PFSK-1 (cell line): Measurements from ENCODE around the gene ZNF398.

ENCODE experiments used
- FOXP2 ChIP-seq: optimal IDR thresholded peaks from 2 replicates; pipeline ENCODE3; 2011; ENCODE audit warnings: borderline replicate concordance, control low read depth, inconsistent platforms; ENCODE audit not compliant: insufficient read depth; ENCODE audit errors: extremely low read length, extremely low read depth
- POLR2AphosphoS5 ChIP-seq: IDR thresholded peaks from 2 replicates; pipeline ENCODE4 v1.6.1; 2012; ENCODE audit warnings: low read depth, mild to moderate bottlenecking, control low read depth, low read length, moderate library complexity
- REST ChIP-seq, 2 experiments: IDR thresholded peaks; 2 replicates each; pipeline versions ENCODE4 v1.6.1 to v1.8.0; 2011 to 2012; ENCODE audit warnings: low read depth in 2 of 2, low read length in 2 of 2, control low read depth in 1 of 2, inconsistent platforms in 1 of 2, mild to moderate bottlenecking in 1 of 2, moderate library complexity in 1 of 2; ENCODE audit not compliant: insufficient read depth in 1 of 2
- SIN3A ChIP-seq: IDR thresholded peaks from 2 replicates; pipeline ENCODE4 v1.6.1; 2012; ENCODE audit warnings: mild to moderate bottlenecking, low read length, moderate library complexity, borderline replicate concordance; ENCODE audit not compliant: insufficient read depth
- TAF1 ChIP-seq: IDR thresholded peaks from 2 replicates; pipeline ENCODE4 v1.6.1; 2012; ENCODE audit warnings: low read length, control low read depth, borderline replicate concordance; ENCODE audit not compliant: insufficient read depth

ZNF398 gene

GRCh38 chr7:149191851-149192250 is 44.6 kb downstream of the ZNF398 start:
- no peak for TF ChIP-seq REST (IDR thresholded peaks at IDR 0.05; ENCODE audit: insufficient read depth in 1 of 2, low read depth in 2 of 2, low read length in 2 of 2)
- TF ChIP-seq FOXP2, result no peak
- TF ChIP-seq SIN3A, result no peak
- no peak for TF ChIP-seq POLR2AphosphoS5
- no peak for TF ChIP-seq TAF1

- TF ChIP-seq FOXP2 (no peak), TAF1 (no peak), SIN3A (no peak), REST (IDR thresholded peaks at IDR 0.05; ENCODE audit: insufficient read depth in 1 of 2, low read depth in 2 of 2, low read length in 2 of 2) (no peak), POLR2AphosphoS5 (no peak)
These were observed 47.5 kb downstream of the ZNF398 start for GRCh38 chr7:149194799-149195179.

- TF ChIP-seq REST (IDR thresholded peaks at IDR 0.05; ENCODE audit: insufficient read depth in 1 of 2, low read depth in 2 of 2, low read length in 2 of 2) (peak; percentile 33 to 59; a peak in 2 of 4 replicates), FOXP2 (peak; percentile 90), SIN3A (peak; percentile 21; the same call in 1 of the 2 replicates), POLR2AphosphoS5 (peak; percentile 73), TAF1 (no peak; the same call in none of the 2 replicates)
These were observed 48.2 kb downstream of the ZNF398 start, which contains the start of gene ZNF282 for GRCh38 chr7:149195180-149196150. Gene ZNF282, plus strand, starts transcription at chr7:149195546. Its CDS starts 44 bp downstream, at chr7:149195590.

GRCh38 chr7:149196151-149196704 is 49.0 kb downstream of the ZNF398 start:
- TF ChIP-seq SIN3A, result no peak
- TF ChIP-seq POLR2AphosphoS5, result no peak
- no peak for TF ChIP-seq TAF1
- no peak for TF ChIP-seq REST (IDR thresholded peaks at IDR 0.05; ENCODE audit: insufficient read depth in 1 of 2, low read depth in 2 of 2, low read length in 2 of 2)
- no peak for TF ChIP-seq FOXP2
